Stimulated activated CD4-positive, alpha-beta T cell treated with anti-CD3 and anti-CD28 coated beads, Interleukin-4, amount 100 ng/mL, for 1 hour (primary cell): ENCODE results near the gene LCK.
"Not testable (repeated sequence)": the region's sequence is repeated elsewhere in the genome, so short reads cannot be mapped to it uniquely, and the experiment has no call there.

Experiments
- DNase-seq: peaks from one replicate; pipeline ENCODE4 v3.0.0-alpha.2; 2020

LCK gene

GRCh38 chr1:32274646-32275340 lies 23.7 kb downstream of the LCK start:
- DNase-seq, result no peak

GRCh38 chr1:32275424-32275823 lies 24.4 kb downstream of the LCK start:
- no peak for DNase-seq

GRCh38 chr1:32276032-32276782 lies 25.1 kb downstream of the LCK start:
- no peak for DNase-seq

- not testable (repeated sequence) for DNase-seq
Observed at GRCh38 chr1:32284777-32285176, 33.7 kb downstream of the LCK start.

- DNase-seq, result no peak
Observed at GRCh38 chr1:32285658-32286057, 34.6 kb downstream of the LCK start.

GRCh38 chr1:32286763-32287162 lies 35.7 kb downstream of the LCK start:
- no peak for DNase-seq

GRCh38 chr1:32289256-32289655 lies 38.2 kb downstream of the LCK start:
- no peak for DNase-seq

GRCh38 chr1:32291145-32291707 lies 40.2 kb downstream of the LCK start:
- DNase-seq, result no peak

- DNase-seq, result peak; percentile 96
Observed at GRCh38 chr1:32291708-32292538, 40.9 kb downstream of the LCK start, which contains the start of gene HDAC1. HDAC1 (plus strand) TSS chr1:32292083; CDS start chr1:32292170, 87 bp downstream.

GRCh38 chr1:32298211-32298610 lies 47.1 kb downstream of the LCK start:
- DNase-seq, result not testable (repeated sequence)

GRCh38 chr1:32299327-32299726 lies 48.3 kb downstream of the LCK start:
- no peak for DNase-seq

- no peak for DNase-seq
Observed at GRCh38 chr1:32303358-32303757, 52.3 kb downstream of the LCK start.

- no peak for DNase-seq
Observed at GRCh38 chr1:32303997-32304622, 53.0 kb downstream of the LCK start.

- DNase-seq, result no peak
Observed at GRCh38 chr1:32305310-32305709, 54.2 kb downstream of the LCK start.

GRCh38 chr1:32307324-32307723 lies 56.3 kb downstream of the LCK start:
- DNase-seq, result no peak

- no peak for DNase-seq
Observed at GRCh38 chr1:32309960-32310359, 58.9 kb downstream of the LCK start.

GRCh38 chr1:32311709-32312393 lies 60.8 kb downstream of the LCK start:
- DNase-seq, result no peak

GRCh38 chr1:32316903-32317277 lies 65.8 kb downstream of the LCK start:
- DNase-seq, result no peak

GRCh38 chr1:32318127-32318869 lies 67.2 kb downstream of the LCK start:
- DNase-seq, result no peak

- DNase-seq, result no peak
Observed at GRCh38 chr1:32321712-32322291, 70.7 kb downstream of the LCK start.

GRCh38 chr1:32327204-32327603 lies 76.1 kb downstream of the LCK start:
- no peak for DNase-seq
